HG02938 (cell line): ENCODE results near the gene WDR49.

Source experiments
- ATAC-seq: cut with Tn5 transposase; IDR thresholded peaks from one replicate; pipeline ENCODE4 v1.9.1; 2021; ENCODE audit warnings: mild to moderate bottlenecking, moderate library complexity; ENCODE audit not compliant: unreplicated experiment

WDR49 gene

GRCh38 chr3:167491621-167492020 is 162.1 kb downstream of the WDR49 start:
- no peak for ATAC-seq

DNA sequence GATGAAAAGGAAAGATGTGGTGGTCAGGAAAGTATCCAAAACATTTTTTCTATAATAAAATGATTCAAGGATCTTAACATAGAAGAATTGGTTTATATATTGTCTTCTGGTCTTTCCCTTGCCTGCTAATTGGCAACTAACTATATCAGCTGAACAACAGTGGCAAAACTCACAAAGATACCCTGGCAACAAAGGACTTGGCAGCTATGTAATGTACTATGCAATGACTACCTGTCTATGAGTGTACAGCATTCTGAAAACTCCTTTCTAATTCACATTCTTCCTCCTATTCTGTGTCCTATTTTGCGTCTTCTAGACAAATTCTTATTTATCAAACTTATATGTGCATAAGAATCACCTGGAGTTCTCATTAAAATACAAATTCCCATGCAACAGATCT is 164.2 kb downstream of the WDR49 start:
- ATAC-seq = no peak

- no peak for ATAC-seq
Observed at GRCh38 chr3:167487556-167487955, 166.2 kb downstream of the WDR49 start.

DNA sequence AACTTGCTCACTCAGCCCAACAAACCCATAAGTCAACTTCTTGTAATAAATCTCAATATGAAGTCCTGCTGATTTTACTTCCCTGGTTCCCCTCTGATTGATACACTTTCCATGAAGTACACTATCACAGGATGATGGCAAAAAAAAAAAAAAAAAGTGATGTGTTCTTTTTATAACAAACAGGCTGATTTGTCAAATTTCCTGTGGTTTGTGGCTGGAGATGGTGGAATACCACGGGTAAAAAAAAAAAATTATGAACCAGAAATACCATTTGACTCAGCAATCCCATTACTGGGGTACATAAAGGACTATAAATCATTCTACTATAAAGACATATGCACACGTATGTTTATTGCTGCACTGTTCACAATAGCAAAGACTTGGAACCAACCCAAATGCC is 169.2 kb downstream of the WDR49 start:
- no peak for ATAC-seq

DNA sequence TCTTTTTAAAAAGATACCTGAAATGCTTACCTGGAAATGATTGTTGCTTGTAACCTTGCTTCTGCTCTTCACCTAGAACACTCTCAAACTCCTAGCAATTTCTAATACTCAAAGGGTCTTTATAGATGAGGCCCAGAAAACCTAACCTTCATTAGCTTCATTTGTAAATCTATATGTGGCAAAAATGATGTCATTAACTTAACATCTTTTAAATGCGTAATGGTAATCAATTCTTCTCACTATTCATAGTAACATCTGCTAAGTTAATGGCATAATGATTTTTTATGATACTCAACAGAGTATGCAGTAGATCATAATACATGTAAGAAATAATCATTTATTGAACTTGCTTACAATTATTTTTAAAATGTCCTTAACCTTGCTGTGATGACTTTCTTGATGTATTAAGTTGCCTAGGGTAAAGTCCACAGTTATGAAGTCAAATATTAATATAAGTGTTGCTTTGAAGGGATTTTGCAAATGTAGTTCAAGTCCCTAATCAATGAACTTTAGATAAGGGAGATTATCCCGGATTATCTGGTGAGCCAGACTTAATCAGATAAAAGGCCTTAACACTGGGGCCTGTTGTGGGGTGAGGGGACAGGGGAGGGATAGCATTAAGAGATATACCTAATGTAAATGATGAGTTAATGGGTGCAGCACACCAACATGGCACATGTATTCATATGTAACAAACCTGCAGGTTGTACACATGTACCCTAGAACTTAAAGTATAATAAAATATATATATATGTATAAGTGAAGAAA is 169.8 kb downstream of the WDR49 start:
- no peak for ATAC-seq

DNA sequence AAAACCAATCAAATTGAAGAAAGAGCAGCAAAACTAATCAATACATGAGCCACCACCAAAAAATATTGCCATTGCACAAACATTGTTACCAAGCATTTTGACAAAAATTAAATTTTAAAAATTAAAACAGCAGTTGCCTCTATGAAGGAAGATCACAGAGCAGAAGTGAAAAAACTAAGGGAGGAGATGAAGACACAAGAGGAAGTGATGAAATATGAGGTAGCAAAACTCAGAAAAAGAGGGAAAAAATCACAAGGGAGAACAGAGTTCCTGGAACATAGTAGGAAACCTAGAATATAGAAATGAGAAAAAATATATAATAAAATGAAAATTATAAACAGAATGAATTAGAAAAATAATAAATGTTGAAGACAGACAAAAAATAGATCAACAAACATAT is 172.6 kb downstream of the WDR49 start:
- no peak for ATAC-seq

GRCh38 chr3:167480748-167481147 is 173.0 kb downstream of the WDR49 start:
- ATAC-seq = no peak

- ATAC-seq = no peak
Observed at GRCh38 chr3:167473863-167474262, 179.9 kb downstream of the WDR49 start, which contains the start of gene SERPINI2. TSS of gene SERPINI2 (minus strand) at chr3:167474042. CDS start at chr3:167471834, 2,208 bp downstream.

GRCh38 chr3:167469381-167469780 is 184.4 kb downstream of the WDR49 start:
- no peak for ATAC-seq

- no peak for ATAC-seq
Observed at GRCh38 chr3:167467848-167468611, 185.7 kb downstream of the WDR49 start.

DNA sequence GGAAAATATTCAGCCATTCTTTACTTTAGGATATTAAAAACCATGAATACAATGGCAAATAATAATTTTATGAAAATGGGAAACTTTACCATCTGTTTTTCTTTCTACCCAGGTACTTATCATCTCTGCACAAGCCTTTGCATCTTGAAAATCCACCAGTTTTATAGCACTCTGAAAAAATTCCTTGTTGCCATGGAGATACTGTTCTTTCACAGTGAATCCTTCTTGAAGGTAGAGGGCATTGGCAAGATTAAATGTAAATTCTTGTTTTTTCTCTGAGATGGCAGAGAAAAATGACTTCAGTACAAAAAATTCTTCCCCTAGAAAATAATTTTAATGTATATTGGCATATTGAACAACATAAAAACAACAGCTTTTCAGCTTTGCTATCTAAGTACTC is 186.8 kb downstream of the WDR49 start:
- ATAC-seq = no peak

DNA sequence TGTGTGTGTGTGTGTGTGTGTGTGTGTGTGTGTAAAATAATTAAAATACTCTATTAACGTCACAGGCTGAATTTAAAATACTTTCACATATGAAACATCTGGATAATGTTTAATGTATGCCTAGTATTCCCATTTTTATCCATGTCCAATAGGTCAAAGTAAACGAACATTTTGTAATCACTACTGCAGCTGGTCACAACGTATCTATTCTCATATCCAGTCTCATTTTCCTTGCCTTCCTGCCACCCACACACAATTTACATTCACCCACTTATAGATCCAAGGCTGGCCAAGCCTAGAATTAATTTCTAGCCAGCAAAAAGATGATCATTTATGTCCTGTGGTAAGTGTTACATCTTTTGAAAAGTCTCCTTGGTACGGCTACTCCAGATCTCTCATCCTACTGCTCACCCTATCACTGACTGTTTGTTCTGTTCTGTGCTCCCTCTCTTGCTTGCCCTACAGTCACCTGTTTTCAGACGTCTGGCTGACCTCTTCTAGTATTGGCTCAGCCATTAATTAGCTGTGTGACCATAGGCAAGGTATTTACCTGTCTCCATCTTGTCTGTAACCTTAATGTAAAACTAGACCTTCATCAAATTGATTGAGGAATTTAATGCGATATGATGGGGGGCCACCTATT is 197.5 kb downstream of the WDR49 start:
- ATAC-seq = no peak

DNA sequence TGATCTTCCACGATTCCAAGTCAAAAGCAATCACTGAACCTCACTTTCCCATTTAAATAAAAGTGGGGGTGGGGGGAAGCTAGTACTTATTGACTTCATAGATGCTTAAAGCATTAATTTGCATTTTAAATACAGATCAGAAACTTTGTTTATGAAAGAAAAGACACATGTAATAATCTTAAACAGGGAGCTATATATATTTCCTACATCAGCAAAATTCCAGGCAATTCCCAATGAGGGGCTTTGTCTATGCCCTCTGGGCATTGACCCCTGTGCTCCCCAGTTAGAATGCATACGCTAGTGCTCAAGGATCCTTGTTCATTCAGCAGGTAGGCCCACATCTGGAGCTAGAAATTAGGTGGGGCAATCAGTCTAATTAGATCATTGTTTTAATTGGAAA is 199.9 kb downstream of the WDR49 start:
- ATAC-seq = no peak

- no peak for ATAC-seq
Observed at GRCh38 chr3:167451282-167451681, 202.5 kb downstream of the WDR49 start.

- no peak for ATAC-seq
Observed at GRCh38 chr3:167450675-167451074, 203.1 kb downstream of the WDR49 start.

DNA sequence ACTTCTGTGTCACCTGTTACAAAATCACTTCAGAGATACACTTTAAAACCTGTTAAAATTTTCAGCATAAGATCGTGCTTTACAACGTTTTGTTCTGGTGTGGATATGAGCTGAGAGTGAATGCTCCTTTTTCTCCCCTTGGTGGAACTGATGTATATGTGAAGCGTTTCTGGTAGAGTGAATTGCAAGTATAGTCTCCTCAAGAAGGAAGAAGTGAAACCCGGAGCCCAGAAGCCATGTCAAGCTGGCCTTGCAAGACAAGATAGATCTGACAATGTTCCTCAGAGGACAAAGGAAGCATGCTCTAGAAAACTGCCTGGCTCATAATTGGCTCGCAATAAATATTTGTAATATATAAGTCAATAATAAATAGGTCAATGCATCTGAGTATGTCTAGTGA is 203.5 kb downstream of the WDR49 start:
- ATAC-seq = no peak

- no peak for ATAC-seq
Observed at GRCh38 chr3:167445491-167445890, 208.3 kb downstream of the WDR49 start.

GRCh38 chr3:167441256-167441655 is 212.5 kb downstream of the WDR49 start:
- no peak for ATAC-seq

- no peak for ATAC-seq
Observed at GRCh38 chr3:167437428-167438139, 216.2 kb downstream of the WDR49 start.
